ENCODE measurements around the gene EPHA6.

EPHA6 gene

DNA sequence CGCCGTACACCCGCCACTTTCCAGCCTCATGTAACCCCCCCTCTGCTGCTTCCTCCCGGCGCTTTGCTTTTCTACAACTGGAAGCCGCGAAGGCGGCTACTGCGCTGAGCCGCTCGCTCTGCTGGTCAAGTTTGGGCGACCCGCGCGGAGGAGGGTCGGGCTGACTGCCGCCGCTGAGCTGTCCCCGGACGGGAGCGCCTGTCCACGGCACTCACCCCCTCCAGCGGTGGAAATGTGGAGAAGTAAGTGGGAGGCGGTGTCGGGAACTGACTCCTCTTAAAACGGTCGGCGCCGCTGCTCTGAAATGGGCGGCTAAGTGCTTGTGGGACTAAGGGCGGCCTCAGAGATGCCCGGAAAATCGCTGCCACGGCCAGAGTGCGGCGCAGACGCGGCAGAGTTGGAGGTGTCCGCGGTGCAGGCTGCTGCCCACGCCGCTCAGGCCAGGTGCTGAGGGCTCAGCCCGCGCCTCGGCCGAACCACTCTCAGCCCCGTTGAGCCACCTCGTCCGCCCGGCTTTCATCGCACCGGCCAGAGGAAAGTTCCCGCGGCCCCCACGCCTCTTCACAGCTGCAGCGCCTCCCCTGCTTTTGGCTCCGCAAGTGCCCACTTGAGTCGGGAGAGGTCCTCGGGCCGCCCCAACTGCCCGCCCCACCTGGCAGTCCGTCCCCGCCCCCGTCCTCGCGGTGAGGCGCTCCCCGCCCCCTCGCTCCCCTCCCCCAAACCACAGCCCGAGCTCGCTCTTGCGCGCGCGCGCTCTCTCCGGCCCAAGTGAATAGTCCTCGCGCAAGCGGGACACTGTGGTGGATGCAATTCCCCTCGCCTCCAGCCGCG is at the start of gene EPHA6:
Gene EPHA6, plus strand, starts transcription at position 775 of the 831 bp plus-strand sequence.
- DNase-seq, result peak; percentile 75

GRCh38 chr3:96776818-96777217 is 37.6 kb upstream of the EPHA6 start:
- DNase-seq, result no peak

DNA sequence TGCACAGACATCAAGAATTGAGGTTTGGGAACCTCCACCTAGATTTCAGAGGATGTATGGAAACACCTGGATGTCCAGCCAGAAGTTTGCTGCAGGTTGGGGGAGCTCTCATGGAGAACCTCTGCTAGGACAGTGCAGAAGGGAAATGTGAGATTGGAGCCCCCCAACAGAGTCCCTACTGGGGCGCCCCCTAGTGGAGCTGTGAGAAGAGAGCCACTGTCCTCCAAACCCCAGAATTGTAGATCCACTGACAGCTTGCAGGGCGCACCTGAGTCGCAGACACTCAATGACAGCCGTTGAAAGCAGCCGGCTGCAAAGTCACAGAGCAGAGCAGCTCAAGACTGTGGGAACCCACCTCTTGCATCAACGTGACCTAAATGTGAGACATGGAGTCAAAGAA is 34.6 kb upstream of the EPHA6 start:
- no peak for DNase-seq

- DNase-seq, result no peak
These were observed 18.3 kb upstream of the EPHA6 start for GRCh38 chr3:96796101-96796500.

GRCh38 chr3:96803870-96804269 is 10.5 kb upstream of the EPHA6 start:
- DNase-seq, result no peak

- no peak for DNase-seq
These were observed 8.1 kb upstream of the EPHA6 start for GRCh38 chr3:96806341-96806740.

DNA sequence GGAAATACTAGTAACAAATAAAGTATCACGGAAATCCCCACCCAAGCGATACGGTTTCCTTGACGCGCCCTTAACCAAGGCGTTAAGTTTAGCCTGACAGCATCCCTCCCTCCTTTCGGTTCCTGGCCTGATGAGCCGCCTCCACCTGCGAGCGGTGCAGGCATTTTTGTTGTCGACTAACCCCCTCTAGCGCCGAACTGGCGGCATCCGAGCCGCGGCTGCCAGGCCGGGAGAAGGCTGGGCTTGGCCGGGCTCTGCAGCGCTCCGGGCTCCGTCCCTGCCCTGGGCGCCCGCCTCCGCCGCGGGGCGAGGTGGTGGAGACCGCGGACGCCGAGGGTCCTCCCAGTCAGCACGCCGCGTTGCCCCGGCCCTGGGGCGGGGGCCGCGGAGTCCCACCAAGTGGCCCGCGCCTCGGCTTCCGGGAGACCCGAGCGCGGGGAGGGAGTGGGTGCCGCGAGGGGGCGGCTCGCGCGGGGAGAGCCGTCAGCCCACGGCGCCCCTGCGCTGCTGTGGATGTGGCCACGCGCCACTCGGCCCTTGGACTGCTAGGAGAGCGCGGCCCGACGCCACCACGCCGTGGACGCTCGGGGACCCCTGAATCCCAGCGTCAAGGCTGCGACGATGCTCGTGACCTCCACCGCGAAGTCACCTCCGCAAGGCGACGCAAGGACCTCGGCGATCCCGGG is 1.1 kb upstream of the EPHA6 start:
- peak; percentile 79 for DNase-seq

GRCh38 chr3:96814651-96815567 is 515 bp downstream of the EPHA6 start:
- peak; percentile 40 for DNase-seq

GRCh38 chr3:96831175-96831574 is 16.8 kb downstream of the EPHA6 start:
- DNase-seq, result peak; percentile 89

- DNase-seq, result no peak
These were observed 18.9 kb downstream of the EPHA6 start for GRCh38 chr3:96833301-96833700.

DNA sequence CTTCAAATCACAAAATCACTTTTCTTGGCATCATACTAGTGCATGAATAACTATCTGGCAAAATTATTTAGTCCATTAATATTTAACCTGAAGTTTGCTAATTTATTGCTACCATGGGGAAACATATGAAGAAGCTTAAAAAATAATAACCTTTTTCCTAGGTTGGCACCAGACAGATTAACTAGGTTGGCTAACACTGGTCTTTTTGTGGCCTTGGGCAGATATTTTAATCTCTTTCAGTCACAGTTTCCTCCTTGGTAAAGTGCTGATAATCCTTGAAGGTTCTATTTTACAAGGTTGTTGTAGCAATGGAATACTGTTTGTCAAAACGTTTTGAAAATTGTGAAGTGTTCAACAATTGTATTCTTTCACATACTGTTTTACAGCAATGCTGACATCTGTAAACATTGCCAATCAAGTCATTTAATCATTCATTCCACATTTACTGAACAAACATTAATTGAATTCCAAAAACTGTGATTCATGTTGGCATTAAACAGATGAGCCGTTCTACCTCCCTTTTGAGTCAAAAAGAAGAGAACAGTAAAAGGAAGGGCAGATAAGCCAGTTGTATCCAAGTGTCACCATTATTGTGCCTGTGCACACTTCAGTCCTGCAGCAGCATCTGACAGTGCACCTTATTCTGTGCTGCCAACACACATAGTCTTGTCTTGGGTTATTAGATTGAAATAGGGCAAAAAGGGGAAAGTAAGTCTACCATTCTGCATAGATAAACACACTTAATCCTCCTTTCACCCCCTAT is 21.9 kb downstream of the EPHA6 start:
- no peak for DNase-seq

DNA sequence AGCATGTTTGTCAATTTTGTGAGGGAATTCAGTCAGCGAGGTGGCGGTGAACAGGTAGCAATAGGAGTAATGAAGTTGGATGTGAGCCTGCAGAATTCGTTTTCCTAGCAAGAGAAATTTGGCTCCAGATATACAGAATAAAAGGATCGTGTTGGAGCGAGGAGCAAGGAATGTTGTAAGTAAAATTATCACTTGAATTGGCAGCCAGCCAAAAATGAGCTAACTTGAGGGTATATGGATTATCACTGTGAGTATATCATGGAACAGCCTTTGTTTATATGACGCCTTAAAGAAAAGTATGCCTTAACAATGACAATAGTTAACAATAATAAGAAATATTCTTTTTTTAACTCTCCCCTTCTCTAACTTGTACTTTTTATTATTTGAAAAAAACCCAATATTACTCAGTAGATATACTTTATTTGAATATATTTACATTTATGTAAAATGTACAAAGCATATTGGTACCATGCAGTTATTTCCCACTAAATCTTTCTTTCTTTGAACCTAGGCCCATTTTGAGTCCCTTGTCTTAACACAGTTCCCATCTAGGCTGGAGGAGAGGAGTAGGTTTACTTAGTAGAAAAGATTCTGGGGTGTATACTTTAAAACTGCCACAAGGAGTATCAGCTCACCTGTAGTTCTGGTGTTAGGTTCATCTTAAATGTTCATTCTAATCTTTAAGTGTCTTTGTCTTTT is 29.3 kb downstream of the EPHA6 start:
- DNase-seq, result no peak

DNA sequence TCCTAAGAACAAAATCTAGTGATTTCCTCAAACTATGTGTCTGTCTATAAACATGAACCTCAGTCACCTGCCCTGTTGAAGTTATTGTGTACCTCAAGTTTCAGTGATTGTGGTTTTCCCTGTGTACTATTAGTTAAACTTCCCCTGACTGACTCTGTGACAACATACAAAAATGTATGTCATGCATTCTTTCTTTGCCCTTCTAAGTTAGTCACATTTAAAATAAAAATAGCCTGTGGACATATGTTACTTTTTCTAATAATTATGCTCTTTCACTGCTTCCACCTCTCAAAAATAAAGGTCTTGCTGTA is 29.8 kb downstream of the EPHA6 start:
- no peak for DNase-seq

DNA sequence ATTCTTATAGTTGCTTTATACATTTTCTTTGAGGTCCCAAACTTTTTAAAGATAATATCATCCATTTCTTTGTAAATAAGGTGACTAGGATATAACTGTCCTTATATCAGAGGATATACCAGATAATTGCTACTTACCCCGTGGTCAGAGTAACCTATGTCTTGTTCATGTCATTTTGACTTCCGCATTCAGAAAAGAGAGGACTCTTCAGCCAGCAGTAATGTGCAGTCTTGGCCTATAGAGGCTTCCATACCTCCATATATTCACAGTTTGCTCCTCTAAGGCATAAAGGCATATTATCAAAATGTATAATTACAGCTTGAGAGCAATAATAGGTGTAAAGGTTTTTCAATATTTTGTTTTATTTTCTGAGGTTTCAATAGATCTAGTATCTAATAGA is 38.5 kb downstream of the EPHA6 start:
- no peak for DNase-seq

- DNase-seq, result no peak
These were observed 46.5 kb downstream of the EPHA6 start for GRCh38 chr3:96860882-96861281.

GRCh38 chr3:96863129-96863740 is 48.8 kb downstream of the EPHA6 start:
- DNase-seq, result peak; percentile 53

- no peak for DNase-seq
These were observed 51.2 kb downstream of the EPHA6 start for GRCh38 chr3:96865605-96866004.

DNA sequence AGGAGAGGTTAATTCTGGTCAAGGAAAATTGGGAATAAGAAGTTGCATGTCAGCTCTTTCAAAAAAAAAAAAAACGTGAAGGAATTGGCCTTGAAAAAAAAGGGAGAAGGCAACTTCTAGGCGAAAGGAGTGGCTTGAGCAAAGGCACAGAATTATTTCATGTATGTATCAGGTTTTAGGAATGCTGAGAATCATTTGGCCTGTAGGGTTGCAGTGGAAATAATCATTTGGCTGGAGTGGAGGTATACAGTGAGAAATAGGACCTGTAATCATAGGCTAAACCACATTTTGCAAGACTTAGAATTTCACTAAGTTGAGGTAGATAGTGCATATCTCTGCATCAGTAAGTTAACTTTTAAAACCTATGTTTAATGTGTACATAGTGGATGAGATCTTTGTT is 54.9 kb downstream of the EPHA6 start:
- DNase-seq, result no peak

GRCh38 chr3:96877510-96877909 is 63.1 kb downstream of the EPHA6 start:
- no peak for DNase-seq

DNA sequence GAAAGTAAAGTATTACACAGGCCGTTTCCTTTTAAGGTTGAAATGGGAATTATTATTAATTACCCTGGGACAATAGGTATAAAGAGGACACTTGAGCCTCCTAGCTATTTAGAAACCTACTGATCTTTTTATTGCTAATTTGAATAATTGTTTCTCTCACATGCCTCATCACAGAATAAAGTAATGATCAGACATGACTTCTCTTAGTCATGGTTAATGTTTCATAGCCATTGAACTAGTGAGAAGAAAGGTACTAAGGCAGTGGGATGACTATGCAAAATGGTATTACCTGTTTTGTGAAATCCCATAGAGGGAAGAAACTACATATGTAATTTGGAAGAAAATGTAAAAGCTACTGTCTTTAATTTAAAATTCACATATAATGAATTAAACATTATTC is 85.6 kb downstream of the EPHA6 start:
- DNase-seq, result no peak

- DNase-seq, result no peak
These were observed 86.2 kb downstream of the EPHA6 start for GRCh38 chr3:96900566-96900965.

- DNase-seq, result no peak
These were observed 101.1 kb downstream of the EPHA6 start for GRCh38 chr3:96915445-96915844.
